ENCODE results near the gene SH3TC1.

DNA sequence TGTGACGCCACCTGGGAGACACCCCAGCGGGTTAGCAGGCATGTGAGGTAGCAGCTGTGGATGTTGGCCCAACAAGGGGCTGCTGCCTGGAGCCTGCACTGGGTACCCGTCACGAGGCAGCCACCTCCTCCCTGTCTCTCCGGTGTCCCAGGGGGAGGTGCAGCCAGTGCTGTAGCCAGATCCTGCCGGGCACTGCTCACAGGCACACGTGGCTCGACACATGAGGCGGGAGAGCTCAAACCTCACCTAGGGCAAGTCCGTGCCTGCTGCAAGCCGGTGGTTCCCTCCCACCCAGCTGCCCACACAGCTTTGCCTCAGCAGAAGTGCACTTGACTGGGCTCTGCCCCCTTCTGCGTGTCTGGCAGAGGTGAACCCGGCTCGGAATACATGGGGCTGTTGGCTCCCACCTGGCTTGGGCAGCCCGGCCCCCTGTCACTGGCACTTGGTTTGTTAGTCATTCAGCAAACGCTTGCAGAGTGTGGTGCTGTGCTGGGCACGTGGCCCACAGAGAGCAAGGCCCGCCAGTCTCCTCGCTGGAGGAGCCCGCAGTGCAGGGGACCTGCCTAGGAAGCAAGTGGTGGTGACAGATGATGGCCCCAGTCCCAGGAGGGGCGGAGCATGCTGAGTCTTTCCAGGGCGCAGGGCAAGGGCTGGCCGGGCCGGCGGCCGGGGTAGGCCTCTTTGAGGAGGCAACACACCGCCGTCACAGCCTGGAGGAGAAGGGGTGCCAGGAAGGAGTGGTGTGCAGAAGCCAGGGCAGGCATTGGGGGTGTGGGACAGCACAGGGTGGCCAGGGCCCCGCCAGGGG lies 10.1 kb upstream of the SH3TC1 start:
- no peak for TF ChIP-seq EZH2phosphoT487 (IDR thresholded peaks at IDR 0.05; ENCODE audit: borderline replicate concordance)
- TF ChIP-seq CTCF (conservative IDR thresholded peaks at IDR 0.05; ENCODE audit: low read length) = no peak
